ENCODE results near the gene SLC7A1. TPM values are rescaled to one million over a fixed set of nuclear protein-coding genes. Genes with fewer than 3 reads are reported as not detected.
A peak's percentile ranks its signal among the peaks of the same experiment; 100 is the strongest.

SLC7A1 gene
- total RNA-seq, 3 donors from 2014 or later: 6.6 to 15.4 (median 12.7) TPM

GRCh38 chr13:29594303-29594709 lies 1.2 kb downstream of the SLC7A1 start:
- TF ChIP-seq POLR2AphosphoS5 (IDR thresholded peaks at IDR 0.05): peak in 1 of 3 donors; percentile 28
- no peak for TF ChIP-seq POLR2A (IDR thresholded peaks at IDR 0.05)
- intact Hi-C loops (cut with DNase I; ENCODE audit: low total_unique reads): no loop called here
- Histone ChIP-seq H3K9me3 (no peaks in the 10 kb centered on the region), H3K4me1 (no peaks in the 10 kb centered on the region), H3K27me3 (no peaks in the 10 kb centered on the region), H3K36me3 (no peaks in the 10 kb centered on the region), H3K27ac (peak overlapping the region; percentile 92 to 95), H3K4me3 (peak overlapping the region; percentile 86 to 95 (median 88))
- peak in 1 of 2 donors; percentile 51 for DNase-seq (ENCODE audit: low spot score in 2 of 2)

- no peak for DNase-seq (ENCODE audit: low spot score in 2 of 2)
- intact Hi-C loops (cut with DNase I; ENCODE audit: low total_unique reads): no loop called here
- Histone ChIP-seq H3K4me1 (no peaks in the 10 kb centered on the region), H3K27ac (peak overlapping the region; percentile 92 to 95), H3K27me3 (no peaks in the 10 kb centered on the region), H3K9me3 (no peaks in the 10 kb centered on the region), H3K36me3 (no peaks in the 10 kb centered on the region), H3K4me3 (peak overlapping the region in 2 of 3 donors; percentile 88 to 95)
- TF ChIP-seq POLR2AphosphoS5 (IDR thresholded peaks at IDR 0.05) (no peak), POLR2A (IDR thresholded peaks at IDR 0.05) (no peak), CTCF (IDR thresholded peaks at IDR 0.05) (no peak)
Observed at GRCh38 chr13:29593605-29594297, 1.7 kb downstream of the SLC7A1 start.

GRCh38 chr13:29591310-29591709 lies 4.2 kb downstream of the SLC7A1 start:
- H3K36me3 ChIP-seq: no peaks in the 10 kb centered on the region
- no peak for TF ChIP-seq POLR2A (IDR thresholded peaks at IDR 0.05)
- no peak for TF ChIP-seq POLR2AphosphoS5 (IDR thresholded peaks at IDR 0.05)
- TF ChIP-seq CTCF (IDR thresholded peaks at IDR 0.05): no peak
- H3K27me3 ChIP-seq: no peaks in the 10 kb centered on the region
- intact Hi-C loops (cut with DNase I; ENCODE audit: low total_unique reads): no loop called here
- no peak for DNase-seq (ENCODE audit: low spot score in 2 of 2)
- no peak overlapping the region for H3K27ac ChIP-seq
- H3K4me1 ChIP-seq: no peaks in the 10 kb centered on the region
- H3K4me3 ChIP-seq: no peak overlapping the region
- no peaks in the 10 kb centered on the region for H3K9me3 ChIP-seq

GRCh38 chr13:29589967-29590366 lies 5.5 kb downstream of the SLC7A1 start:
- Histone ChIP-seq H3K36me3 (no peaks in the 10 kb centered on the region), H3K9me3 (no peaks in the 10 kb centered on the region), H3K27ac (peak overlapping the region; percentile 17 to 57), H3K4me3 (no peak overlapping the region), H3K4me1 (no peaks in the 10 kb centered on the region), H3K27me3 (no peaks in the 10 kb centered on the region)
- DNase-seq (ENCODE audit: low spot score in 2 of 2): no peak
- TF ChIP-seq POLR2AphosphoS5 (IDR thresholded peaks at IDR 0.05) (no peak), POLR2A (IDR thresholded peaks at IDR 0.05) (no peak), CTCF (IDR thresholded peaks at IDR 0.05) (no peak)
- intact Hi-C loops (cut with DNase I; ENCODE audit: low total_unique reads): no loop called here

GRCh38 chr13:29589234-29589633 lies 6.3 kb downstream of the SLC7A1 start:
- TF ChIP-seq POLR2AphosphoS5 (IDR thresholded peaks at IDR 0.05): no peak
- TF ChIP-seq POLR2A (IDR thresholded peaks at IDR 0.05): no peak
- no peak for TF ChIP-seq CTCF (IDR thresholded peaks at IDR 0.05)
- H3K27me3 ChIP-seq: no peaks in the 10 kb centered on the region
- DNase-seq (ENCODE audit: low spot score in 2 of 2): no peak
- H3K9me3 ChIP-seq: no peaks in the 10 kb centered on the region
- H3K4me1 ChIP-seq: no peaks in the 10 kb centered on the region
- H3K36me3 ChIP-seq: no peaks in the 10 kb centered on the region
- intact Hi-C loops (cut with DNase I; ENCODE audit: low total_unique reads): no loop called here
- H3K4me3 ChIP-seq: no peak overlapping the region
- H3K27ac ChIP-seq: peak overlapping the region; percentile 17 to 57

Measured in breast epithelium (tissue), 4 donors.